ENCODE measurements around the gene CNN2.

DNA sequence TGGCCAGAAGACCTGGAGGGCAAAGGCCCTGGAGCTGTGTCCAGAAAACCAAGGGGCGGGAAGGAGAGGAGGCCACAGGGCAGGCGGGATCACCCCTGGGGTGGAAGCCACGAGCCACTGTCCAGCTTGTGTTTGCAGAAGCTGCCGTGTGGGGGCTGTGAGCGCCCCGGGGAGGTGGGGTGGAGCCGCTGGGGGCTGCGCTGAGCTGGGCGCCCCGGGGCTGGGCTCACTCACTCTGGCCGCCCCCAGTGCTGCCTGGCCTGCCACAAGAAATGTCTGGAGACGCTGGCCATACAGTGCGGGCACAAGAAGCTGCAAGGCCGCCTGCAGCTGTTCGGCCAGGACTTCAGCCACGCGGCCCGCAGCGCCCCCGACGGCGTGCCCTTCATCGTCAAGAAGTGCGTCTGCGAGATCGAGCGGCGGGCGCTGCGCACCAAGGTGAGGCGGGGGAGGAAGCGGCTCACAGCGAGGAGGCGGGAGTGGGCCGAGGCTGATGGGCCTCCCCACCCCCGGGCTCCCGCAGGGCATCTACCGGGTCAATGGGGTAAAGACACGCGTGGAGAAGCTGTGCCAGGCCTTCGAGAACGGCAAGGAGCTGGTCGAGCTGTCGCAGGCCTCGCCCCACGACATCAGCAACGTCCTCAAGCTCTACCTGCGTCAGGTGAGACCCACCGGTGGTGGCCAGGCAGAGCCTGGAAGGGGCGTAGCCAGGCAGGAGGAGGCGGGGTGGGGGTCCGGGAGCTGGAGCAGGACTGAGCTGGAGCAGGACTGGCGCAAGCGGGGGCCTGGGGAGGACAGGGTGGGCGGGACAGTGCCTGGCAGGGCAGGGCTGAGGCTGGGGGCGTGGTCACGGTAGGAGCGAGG lies 55.1 kb downstream of the CNN2 start:
- TF ChIP-seq TAF1 (conservative IDR thresholded peaks at IDR 0.05) (no peak), SP1 (IDR thresholded peaks at IDR 0.05) (no peak), YY1 (IDR thresholded peaks at IDR 0.05) (no peak)
- TF ChIP-seq, protein P1, sequence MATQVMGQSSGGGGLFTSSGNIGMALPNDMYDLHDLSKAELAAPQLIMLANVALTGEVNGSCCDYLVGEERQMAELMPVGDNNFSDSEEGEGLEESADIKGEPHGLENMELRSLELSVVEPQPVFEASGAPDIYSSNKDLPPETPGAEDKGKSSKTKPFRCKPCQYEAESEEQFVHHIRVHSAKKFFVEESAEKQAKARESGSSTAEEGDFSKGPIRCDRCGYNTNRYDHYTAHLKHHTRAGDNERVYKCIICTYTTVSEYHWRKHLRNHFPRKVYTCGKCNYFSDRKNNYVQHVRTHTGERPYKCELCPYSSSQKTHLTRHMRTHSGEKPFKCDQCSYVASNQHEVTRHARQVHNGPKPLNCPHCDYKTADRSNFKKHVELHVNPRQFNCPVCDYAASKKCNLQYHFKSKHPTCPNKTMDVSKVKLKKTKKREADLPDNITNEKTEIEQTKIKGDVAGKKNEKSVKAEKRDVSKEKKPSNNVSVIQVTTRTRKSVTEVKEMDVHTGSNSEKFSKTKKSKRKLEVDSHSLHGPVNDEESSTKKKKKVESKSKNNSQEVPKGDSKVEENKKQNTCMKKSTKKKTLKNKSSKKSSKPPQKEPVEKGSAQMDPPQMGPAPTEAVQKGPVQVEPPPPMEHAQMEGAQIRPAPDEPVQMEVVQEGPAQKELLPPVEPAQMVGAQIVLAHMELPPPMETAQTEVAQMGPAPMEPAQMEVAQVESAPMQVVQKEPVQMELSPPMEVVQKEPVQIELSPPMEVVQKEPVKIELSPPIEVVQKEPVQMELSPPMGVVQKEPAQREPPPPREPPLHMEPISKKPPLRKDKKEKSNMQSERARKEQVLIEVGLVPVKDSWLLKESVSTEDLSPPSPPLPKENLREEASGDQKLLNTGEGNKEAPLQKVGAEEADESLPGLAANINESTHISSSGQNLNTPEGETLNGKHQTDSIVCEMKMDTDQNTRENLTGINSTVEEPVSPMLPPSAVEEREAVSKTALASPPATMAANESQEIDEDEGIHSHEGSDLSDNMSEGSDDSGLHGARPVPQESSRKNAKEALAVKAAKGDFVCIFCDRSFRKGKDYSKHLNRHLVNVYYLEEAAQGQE (IDR thresholded peaks at IDR 0.05) = no peak
- TF ChIP-seq, protein P2, sequence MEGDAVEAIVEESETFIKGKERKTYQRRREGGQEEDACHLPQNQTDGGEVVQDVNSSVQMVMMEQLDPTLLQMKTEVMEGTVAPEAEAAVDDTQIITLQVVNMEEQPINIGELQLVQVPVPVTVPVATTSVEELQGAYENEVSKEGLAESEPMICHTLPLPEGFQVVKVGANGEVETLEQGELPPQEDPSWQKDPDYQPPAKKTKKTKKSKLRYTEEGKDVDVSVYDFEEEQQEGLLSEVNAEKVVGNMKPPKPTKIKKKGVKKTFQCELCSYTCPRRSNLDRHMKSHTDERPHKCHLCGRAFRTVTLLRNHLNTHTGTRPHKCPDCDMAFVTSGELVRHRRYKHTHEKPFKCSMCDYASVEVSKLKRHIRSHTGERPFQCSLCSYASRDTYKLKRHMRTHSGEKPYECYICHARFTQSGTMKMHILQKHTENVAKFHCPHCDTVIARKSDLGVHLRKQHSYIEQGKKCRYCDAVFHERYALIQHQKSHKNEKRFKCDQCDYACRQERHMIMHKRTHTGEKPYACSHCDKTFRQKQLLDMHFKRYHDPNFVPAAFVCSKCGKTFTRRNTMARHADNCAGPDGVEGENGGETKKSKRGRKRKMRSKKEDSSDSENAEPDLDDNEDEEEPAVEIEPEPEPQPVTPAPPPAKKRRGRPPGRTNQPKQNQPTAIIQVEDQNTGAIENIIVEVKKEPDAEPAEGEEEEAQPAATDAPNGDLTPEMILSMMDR (IDR thresholded peaks at IDR 0.05; ENCODE audit: low read depth, low read length, missing input control) = no peak

All from liver (tissue), 3 donors.